Measurements from ENCODE around the gene HSF4. TPM values are rescaled to one million over a fixed set of nuclear protein-coding genes. Genes with fewer than 3 reads are reported as not detected.

HSF4 gene
- total RNA-seq, 1 experiment from 2014 or later: 38.6 TPM

GRCh38 chr16:67142342-67142741 lies 22.2 kb upstream of the HSF4 start:
- no peak for ATAC-seq
- no peak overlapping the region for H3K4me3 ChIP-seq (ENCODE audit: low read depth in 2 of 2, low read length in 2 of 2)
- TF ChIP-seq TCF7L2 (IDR thresholded peaks at IDR 0.05; ENCODE audit: low read depth, low read length): no peak
- TF ChIP-seq REST (IDR thresholded peaks at IDR 0.05; ENCODE audit: insufficient read depth in 1 of 2, low read depth in 2 of 2, low read length in 1 of 2): no peak
- TF ChIP-seq SIN3A (IDR thresholded peaks at IDR 0.05; ENCODE audit: borderline replicate concordance, insufficient read depth, low read depth, low read length): no peak
- no peak for TF ChIP-seq POLR2AphosphoS5 (IDR thresholded peaks at IDR 0.05; ENCODE audit: low read depth, low read length)
- no peak for TF ChIP-seq CTCF (IDR thresholded peaks at IDR 0.05)
- no peaks in the 10 kb centered on the region for H3K9me3 ChIP-seq (ENCODE audit: control insufficient read depth, insufficient read depth, low read depth, low read length)
- ChIA-PET CTCF (no interaction called here), POLR2A (no interaction called here)
- H3K27ac ChIP-seq (ENCODE audit: low read length): no peak overlapping the region
- H3K36me3 ChIP-seq (ENCODE audit: control insufficient read depth, insufficient read depth, low read length): peaks cover 5% of the 10 kb centered on the region; the same call in 1 of the 2 replicates
- no TSS peak for BruUV-seq (replicated peaks)
- DNase-seq (ENCODE audit: low read depth, low spot score): no peak
- intact Hi-C loops (cut with micrococcal nuclease; ENCODE audit: unreplicated experiment) (no loop called here), in situ Hi-C loops (cut with HindIII; ENCODE audit: low pct_unique_long_range_greater_than_20kb, low sequenced_read_pairs) (no loop called here)
- no peaks in the 10 kb centered on the region for H3K27me3 ChIP-seq (ENCODE audit: control insufficient read depth, insufficient read depth, low read length)
- H3K4me1 ChIP-seq (ENCODE audit: control insufficient read depth, insufficient read depth, low read length): no peaks in the 10 kb centered on the region

- peaks cover 5% of the 10 kb centered on the region; the same call in 1 of the 2 replicates for H3K36me3 ChIP-seq (ENCODE audit: control insufficient read depth, insufficient read depth, low read length)
- in situ Hi-C loops (cut with HindIII; ENCODE audit: low pct_unique_long_range_greater_than_20kb, low sequenced_read_pairs): no loop called here
Measured at GRCh38 chr16:67144943-67145342, 19.6 kb upstream of the HSF4 start.

More at GRCh38 chr16:67144943-67145342, 19.6 kb upstream of the HSF4 start:
- Histone ChIP-seq H3K4me1 (ENCODE audit: control insufficient read depth, insufficient read depth, low read length) (no peaks in the 10 kb centered on the region), H3K27ac (ENCODE audit: low read length) (no peak overlapping the region), H3K9me3 (ENCODE audit: control insufficient read depth, insufficient read depth, low read depth, low read length) (no peaks in the 10 kb centered on the region), H3K27me3 (ENCODE audit: control insufficient read depth, insufficient read depth, low read length) (no peaks in the 10 kb centered on the region), H3K4me3 (ENCODE audit: low read depth in 2 of 2, low read length in 2 of 2) (no peak overlapping the region)
- TF ChIP-seq CTCF (IDR thresholded peaks at IDR 0.05) (no peak), POLR2AphosphoS5 (IDR thresholded peaks at IDR 0.05; ENCODE audit: low read depth, low read length) (no peak), REST (IDR thresholded peaks at IDR 0.05; ENCODE audit: insufficient read depth in 1 of 2, low read depth in 2 of 2, low read length in 1 of 2) (no peak), TCF7L2 (IDR thresholded peaks at IDR 0.05; ENCODE audit: low read depth, low read length) (no peak), SIN3A (IDR thresholded peaks at IDR 0.05; ENCODE audit: borderline replicate concordance, insufficient read depth, low read depth, low read length) (no peak)
- no TSS peak for BruUV-seq (replicated peaks)
- intact Hi-C loops (cut with micrococcal nuclease; ENCODE audit: unreplicated experiment): no loop called here
- DNase-seq (ENCODE audit: low read depth, low spot score) (no peak), ATAC-seq (no peak)
- ChIA-PET CTCF (no interaction called here), POLR2A (no interaction called here)

Measured in Panc1 (cell line).